DMS53 (cell line): ENCODE results near the gene ZCCHC10.
A peak's percentile ranks its signal among the peaks of the same experiment; 100 is the strongest.
"Not testable (repeated sequence)": the region's sequence is repeated elsewhere in the genome, so short reads cannot be mapped to it uniquely, and the experiment has no call there.

Experiments used
- DNase-seq: peaks from one replicate; lab custom pipeline; 2025; lab: John Stamatoyannopoulos, UW

ZCCHC10 gene

GRCh38 chr5:133025804-133026663 lies at the start of gene ZCCHC10:
TSS of gene ZCCHC10 (minus strand) at chr5:133026549. CDS start at chr5:133026537, 12 bp downstream.
- DNase-seq, result peak; percentile 95

DNA sequence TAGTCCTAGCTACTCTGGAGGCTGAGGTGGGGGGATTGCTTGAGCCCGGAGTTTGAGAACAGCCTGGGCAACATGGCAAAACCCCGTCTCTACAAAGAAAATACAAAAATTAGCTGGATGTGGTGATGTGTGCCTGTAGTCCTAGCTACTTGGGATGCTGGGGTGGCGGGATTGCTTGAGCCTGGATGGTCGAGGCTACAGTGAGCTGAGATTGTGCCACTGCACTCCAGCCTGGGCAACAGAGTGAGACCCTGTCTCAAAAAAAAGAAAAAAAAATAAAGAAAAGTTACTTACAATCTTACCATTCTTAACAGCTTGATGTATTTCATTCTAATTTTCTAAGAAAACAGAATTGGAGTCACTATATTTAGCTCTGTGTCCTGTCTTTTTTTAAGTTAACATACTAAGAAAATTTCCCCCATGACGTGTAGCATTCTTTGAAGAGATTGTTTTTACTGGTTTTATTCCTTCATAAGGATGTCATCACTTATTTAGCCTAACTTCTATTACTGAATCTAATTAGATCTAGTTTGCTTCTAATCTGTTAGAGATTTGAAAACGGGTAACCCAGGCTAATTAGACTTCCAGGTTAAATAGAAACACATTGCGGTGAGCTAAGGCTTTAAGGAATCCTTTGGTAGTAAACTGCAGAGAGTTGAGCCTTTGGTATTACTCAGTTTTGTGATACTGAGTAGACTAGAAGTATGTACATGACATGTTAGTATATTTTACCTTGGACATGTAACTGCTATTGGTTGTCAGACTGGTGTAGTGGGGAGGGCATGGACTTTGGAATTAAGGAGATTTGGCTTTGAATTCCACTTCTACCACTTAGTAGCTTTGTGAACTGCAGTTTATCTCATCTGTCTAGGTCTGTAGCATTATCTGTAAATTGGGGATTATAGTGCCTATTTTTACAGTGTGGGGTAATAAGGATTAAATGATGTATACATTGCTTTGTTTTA lies 49.5 kb upstream of the ZCCHC10 start:
- DNase-seq, result no peak

DNA sequence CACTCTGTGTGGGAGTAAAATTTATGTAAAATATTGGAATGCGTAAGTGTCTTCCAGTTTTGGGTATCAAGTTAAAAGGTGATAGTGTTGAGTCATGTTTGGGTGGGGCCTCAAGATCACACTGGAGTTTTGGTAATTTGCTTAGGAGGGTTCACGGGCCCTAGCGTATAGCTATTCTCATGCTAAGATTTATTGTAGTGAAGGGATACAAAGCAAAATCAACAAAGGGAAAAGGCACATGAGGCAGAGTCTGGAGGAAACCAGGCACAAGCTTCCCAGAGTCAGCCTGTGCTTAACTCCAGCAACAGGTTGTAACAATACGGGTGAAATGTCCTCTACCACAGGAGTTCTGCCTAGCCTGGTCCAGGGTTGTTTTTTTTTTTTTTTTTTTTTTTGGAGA lies 45.7 kb upstream of the ZCCHC10 start:
- no peak for DNase-seq

DNA sequence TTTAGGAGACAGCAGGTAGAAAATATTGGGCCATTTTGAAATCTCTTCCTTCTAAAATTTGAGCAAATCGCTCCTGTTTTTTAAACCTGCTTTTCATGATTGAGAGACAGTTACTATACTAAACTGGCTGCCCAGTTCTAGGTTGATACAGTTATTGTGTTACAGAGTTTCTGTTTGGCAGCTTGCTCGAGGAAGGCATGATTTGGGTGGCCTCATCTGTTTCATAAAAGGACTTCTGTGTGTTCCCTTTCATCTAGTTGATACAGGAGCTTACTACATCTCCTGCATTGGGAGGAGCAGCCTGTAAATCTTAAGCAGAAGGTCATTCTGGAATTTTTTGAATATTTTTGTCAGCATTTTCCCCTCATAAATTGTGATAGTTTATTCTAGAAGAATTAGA lies 39.7 kb upstream of the ZCCHC10 start:
- DNase-seq, result no peak

GRCh38 chr5:133065471-133065870 lies 39.1 kb upstream of the ZCCHC10 start:
- no peak for DNase-seq

DNA sequence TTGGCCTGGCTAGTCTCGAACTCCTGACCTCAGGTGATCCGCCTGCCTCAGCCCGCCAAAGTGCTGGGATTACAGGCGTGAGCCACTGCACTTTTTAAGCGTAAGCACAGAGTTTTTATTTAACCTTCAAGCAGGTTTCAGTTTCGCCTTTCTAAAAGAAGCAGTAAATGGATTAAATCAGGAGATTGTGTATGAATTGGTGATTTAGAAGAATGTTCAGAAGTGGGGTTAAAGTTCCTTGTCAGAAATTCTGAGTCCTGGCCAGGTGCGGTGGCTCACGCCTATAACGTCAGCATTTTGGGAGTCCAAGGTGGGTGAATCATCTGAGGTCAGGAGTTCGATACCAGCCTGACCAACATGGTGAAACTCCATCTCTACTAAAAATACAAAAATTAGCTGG lies 37.6 kb upstream of the ZCCHC10 start:
- no peak for DNase-seq

DNA sequence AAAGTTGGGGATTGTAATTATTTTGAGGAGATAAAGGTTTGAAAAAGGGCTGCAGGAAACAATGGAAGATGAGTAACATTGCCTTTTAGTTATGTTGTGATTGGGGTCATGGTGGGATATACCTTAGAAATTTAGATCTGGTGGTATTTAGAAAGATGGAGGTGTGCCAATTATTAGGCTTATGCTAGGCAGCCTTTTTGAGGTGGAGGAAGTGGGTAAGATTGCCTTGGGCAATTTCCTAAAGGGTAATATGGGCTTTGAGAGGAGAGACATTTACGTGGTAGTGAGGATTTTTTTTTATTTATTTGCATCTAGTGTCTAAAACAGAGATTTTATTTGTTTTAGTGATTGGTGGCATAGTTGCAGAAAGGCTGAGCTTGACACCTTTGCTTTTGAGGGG lies 35.9 kb upstream of the ZCCHC10 start:
- DNase-seq, result no peak

DNA sequence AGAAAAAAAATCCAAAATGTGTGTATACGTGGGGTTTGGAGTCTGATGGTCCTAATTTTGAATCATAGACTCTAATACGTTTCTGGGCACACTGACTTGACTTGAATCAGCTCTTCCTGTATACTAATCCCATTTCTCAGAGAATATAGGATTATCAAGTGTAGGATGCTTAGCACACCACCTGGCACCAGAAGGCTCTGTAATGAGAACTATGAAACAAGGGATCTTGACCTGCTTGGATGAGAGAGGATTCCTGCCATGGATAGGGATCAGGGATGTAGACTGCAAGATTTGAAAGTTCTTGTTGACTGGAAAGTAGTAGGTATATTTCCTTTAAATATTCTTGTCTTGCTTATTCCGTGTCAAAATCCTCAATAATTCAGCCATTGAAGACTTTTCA lies 33.3 kb upstream of the ZCCHC10 start:
- DNase-seq, result no peak

GRCh38 chr5:133056891-133057290 lies 30.5 kb upstream of the ZCCHC10 start:
- no peak for DNase-seq

DNA sequence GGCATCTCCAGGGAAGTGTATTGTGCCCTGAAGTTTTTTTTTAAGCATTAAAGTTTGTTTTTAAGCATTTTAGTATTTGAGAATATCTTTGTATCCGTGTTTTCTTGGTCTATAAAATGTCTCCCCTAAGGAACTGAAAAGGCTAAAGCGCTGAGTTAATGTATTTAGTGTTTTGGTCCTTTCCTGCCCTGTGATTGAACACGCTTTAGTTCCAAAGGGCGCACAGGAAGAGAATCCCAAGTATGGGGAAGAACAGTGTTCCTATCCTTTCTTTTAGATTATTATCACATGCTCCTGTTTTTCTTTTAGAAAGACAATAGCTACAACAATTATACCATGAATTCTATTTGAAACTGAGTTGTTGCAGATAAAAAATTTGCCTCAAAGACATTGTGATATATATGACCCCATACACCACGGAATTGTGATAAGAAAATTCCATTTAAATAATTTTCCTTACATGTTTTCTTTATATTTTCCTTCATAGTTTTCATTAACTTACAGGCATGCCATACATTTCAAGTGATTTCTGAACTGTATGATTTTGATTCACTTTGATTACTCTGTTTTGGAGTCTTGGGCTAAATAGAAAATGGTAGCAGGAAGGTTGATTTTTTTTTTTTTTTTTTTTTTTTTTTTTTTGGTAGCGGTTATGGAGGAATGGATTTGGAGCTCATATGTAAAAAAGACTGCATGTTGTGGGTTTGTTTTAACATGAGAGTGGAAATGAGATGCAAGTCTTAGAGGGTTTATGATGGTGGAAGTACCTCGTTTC lies 28.5 kb upstream of the ZCCHC10 start:
- no peak for DNase-seq

DNA sequence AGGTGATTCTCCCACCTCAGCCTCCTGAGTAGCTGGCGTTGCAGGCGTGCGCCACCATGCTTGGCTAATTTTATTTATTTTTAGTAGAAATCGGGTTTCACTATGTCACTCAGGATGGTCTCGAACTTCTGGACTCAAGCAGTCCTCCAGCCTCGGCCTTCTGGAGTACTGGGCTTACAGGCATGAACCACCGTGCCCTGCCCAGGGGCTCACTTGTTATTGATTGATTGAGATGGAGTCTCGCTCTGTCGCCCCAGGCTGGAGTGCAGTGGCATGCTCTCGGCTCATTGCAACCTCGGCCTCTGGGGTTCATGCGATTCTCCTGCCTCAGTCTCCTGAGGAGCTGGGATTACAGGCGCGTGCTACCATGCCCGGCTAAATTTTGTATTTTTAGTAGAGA lies 27.1 kb upstream of the ZCCHC10 start:
- no peak for DNase-seq

GRCh38 chr5:133052317-133053175 lies 26.2 kb upstream of the ZCCHC10 start:
- DNase-seq, result peak; percentile 86

DNA sequence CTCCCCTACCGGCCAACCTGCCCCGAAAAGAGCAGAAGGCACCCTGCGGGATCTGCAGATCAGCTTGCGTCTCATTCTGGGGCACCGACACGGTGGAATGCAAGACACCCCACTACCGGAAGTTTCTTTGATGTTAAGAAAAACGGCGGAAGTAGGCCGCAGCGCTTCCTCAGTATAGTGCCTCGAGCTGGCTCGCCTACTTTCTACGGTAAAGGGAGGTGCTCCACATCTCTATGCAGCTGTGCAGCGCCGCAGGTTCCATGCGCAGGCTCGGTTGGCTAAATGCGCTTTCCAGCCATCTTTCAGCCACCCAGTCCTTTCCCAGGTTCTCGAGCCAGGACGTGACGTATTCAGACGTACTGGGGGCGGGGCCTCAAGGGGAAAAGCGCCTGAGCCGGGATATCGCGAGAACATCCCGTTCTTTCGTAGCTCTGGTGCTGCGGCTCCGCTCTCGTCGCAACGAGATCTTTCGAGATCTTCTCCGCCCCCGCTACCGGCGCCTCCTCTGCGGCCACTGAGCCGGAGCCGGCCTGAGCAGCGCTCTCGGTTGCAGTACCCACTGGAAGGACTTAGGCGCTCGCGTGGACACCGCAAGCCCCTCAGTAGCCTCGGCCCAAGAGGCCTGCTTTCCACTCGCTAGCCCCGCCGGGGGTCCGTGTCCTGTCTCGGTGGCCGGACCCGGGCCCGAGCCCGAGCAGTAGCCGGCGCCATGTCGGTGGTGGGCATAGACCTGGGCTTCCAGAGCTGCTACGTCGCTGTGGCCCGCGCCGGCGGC lies 25.4 kb upstream of the ZCCHC10 start, which contains the start of gene HSPA4:
TSS of gene HSPA4 (plus strand) at position 472 of the 775 bp plus-strand sequence. CDS start at position 710, 238 bp downstream.
- peak; percentile 100 for DNase-seq

- peak; percentile 74 for DNase-seq
Measured at GRCh38 chr5:133051061-133051541, 24.8 kb upstream of the ZCCHC10 start.

DNA sequence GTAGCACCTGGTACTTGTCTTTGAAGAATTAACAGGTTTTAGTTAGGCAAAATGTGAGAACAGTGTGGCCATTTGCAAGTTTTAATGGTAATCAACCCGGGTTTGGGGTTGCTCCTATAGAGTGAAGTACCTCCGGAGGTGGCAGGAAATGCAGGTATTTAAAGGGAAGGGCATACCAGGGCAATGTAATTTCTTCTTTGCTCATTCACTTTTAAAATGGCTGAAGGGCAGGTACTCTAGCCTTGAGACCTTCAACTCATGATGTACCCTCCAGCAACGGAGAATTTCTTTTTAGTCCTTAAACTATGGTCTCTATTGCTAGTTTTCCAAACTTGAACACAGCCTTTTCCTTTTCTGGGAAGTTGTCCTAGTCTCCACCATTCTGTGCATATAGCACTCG lies 24.2 kb upstream of the ZCCHC10 start:
- DNase-seq, result peak; percentile 46

GRCh38 chr5:133049726-133050048 lies 23.3 kb upstream of the ZCCHC10 start:
- DNase-seq, result peak; percentile 87

DNA sequence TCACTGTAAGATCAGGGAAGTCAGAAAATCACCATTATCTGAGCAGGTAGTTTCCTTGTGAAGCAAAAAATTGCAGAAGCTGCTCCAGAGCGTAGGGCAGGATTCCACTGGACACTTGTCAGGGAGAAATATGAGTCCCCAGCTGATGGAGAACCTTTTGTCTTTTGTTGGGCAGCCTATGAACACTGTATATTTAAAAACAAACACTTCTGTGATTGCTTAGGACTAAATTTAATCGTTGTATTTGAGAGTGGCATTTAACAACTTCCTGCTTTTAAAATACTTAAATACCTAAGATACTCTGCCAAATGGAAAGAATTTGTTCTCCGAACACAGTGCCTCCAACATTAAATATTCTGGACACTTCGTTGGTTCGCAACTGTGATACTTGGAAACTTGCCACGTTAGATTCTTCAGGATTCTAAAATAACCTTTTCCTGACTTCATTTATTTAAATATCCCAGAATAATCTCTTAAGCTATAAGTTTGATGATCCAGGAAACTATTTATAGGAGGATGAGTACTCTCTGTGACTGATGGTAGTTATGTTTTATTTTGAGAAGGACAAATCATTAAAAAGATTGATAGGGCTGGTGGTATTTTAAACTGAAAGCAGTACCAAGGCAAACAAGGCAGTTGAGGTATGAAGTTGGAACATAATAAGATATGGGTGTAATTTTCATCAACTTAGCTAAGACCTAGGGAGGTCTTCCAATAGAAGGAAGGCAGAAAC lies 22.8 kb upstream of the ZCCHC10 start:
- DNase-seq, result peak; percentile 44

DNA sequence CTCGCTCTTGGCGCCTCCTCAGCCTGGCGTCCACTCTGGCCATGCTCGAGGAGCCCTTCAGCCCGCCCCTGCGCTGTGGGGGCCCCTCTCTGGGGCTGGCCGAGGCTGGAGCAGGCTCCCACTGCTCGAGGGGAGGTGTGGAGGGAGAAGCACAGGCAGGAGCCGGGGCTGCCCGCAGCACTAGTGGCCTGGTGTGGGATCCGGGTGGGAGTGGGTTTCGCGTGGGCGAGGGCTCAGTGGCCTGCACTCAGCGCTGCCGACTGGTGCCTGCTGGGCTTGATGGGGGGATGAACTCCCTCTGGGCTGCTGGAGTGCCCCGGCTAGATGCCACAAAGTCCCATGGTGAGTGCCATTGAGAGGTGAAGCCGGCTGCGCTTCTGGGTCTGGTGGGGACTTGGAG lies 21.1 kb upstream of the ZCCHC10 start:
- no peak for DNase-seq

DNA sequence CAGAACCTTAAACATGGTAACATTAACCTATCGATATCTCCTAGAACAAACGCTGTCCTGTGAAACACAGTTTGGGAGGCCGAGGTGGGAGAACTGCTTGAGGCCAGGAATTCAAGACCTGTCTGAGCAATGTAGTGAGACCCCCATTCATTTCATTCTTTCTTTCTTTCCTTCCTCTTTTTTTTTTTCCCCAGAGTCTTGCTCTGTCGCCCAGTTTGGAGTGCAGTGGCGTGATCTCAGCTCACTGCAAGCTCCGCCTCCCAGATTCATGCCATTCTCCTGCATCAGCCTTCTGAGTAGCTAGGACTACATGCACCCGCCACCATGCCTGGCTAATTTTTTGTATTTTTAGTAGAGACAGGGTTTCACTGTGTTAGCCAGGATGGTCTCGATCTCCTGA lies 20.2 kb upstream of the ZCCHC10 start:
- DNase-seq, result not testable (repeated sequence)
